Loucy (cell line): ENCODE results near the gene CABYR.

ENCODE experiments used
- H2AFZ ChIP-seq: fragments of 200-600 bp; sonication (generic); 2 replicates; pipeline ENCODE4 v1.6.0; 2016; ENCODE audit warnings: antibody characterized with exemption, mild to moderate bottlenecking, low read length, moderate library complexity
- H3F3A ChIP-seq: fragments of 200-600 bp; 2 replicates; pipeline ENCODE4 v1.6.0; 2016; ENCODE audit warnings: antibody characterized with exemption, low read depth, mild to moderate bottlenecking
- H3K27me3 ChIP-seq: fragments of 200-600 bp; sonication (generic); 2 replicates; pipeline ENCODE4 v1.6.1; 2014; ENCODE audit warnings: low read length, mild to moderate bottlenecking; ENCODE audit not compliant: insufficient read depth, poor library complexity, severe bottlenecking
- H3K36me3 ChIP-seq: fragments of 200-600 bp; sonication (generic); 2 replicates; pipeline ENCODE4 v1.6.1; 2016; ENCODE audit warnings: low read length; ENCODE audit not compliant: insufficient read depth
- H3K4me1 ChIP-seq: fragments of 200-600 bp; sonication (generic); 2 replicates; pipeline ENCODE4 v1.5.1; 2014; ENCODE audit warnings: low read length, mild to moderate bottlenecking; ENCODE audit not compliant: insufficient read depth, poor library complexity, severe bottlenecking
- H3K4me2 ChIP-seq: fragments of 200-600 bp; sonication (generic); 2 replicates; pipeline ENCODE4 v1.6.0; 2014; ENCODE audit warnings: antibody characterized with exemption, low read length, low read depth, mild to moderate bottlenecking; ENCODE audit not compliant: poor library complexity, severe bottlenecking
- H3K4me3 ChIP-seq: fragments of 200-600 bp; sonication (generic); 2 replicates; pipeline ENCODE4 v1.5.1; 2014; ENCODE audit warnings: low read length, mild to moderate bottlenecking, mixed read lengths; ENCODE audit not compliant: poor library complexity, severe bottlenecking
- H3K79me2 ChIP-seq: fragments of 200-600 bp; sonication (generic); 2 replicates; pipeline ENCODE4 v1.6.1; 2014; ENCODE audit warnings: low read length; ENCODE audit not compliant: insufficient read depth
- H3K9ac ChIP-seq: fragments of 200-600 bp; sonication (generic); 2 replicates; pipeline ENCODE4 v1.6.0; 2014; ENCODE audit warnings: mild to moderate bottlenecking, low read depth, low read length, moderate library complexity; ENCODE audit not compliant: poor library complexity, severe bottlenecking
- H3K9me2 ChIP-seq: fragments of 200-600 bp; sonication (generic); replicated peaks from 2 replicates; pipeline ENCODE4 v1.6.1; 2016; ENCODE audit warnings: low read depth, low read length, mixed read lengths
- H3K9me3 ChIP-seq: fragments of 200-600 bp; sonication (generic); 2 replicates; pipeline ENCODE4 v1.6.1; 2014; ENCODE audit warnings: mild to moderate bottlenecking, antibody characterized with exemption, low read length, low read depth; ENCODE audit not compliant: insufficient read depth
- H4K20me1 ChIP-seq: fragments of 200-600 bp; sonication (generic); 2 replicates; pipeline ENCODE4 v1.6.0; 2014; ENCODE audit warnings: antibody characterized with exemption, low read length, mild to moderate bottlenecking; ENCODE audit not compliant: insufficient read depth, poor library complexity, severe bottlenecking
- EZH2phosphoT487 ChIP-seq: fragments of 200-600 bp; IDR thresholded peaks from 2 replicates; pipeline ENCODE4 v1.6.1; 2018; ENCODE audit warnings: antibody characterized with exemption, mild to moderate bottlenecking, moderate library complexity, borderline replicate concordance
- TF ChIP-seq, protein P1 (sequence below): fragments of 200-600 bp; sonication (generic); conservative IDR thresholded peaks from 2 replicates; pipeline ENCODE4 v1.5.1; 2014; ENCODE audit warnings: mild to moderate bottlenecking, antibody characterized with exemption, low read length

Gene CABYR

DNA sequence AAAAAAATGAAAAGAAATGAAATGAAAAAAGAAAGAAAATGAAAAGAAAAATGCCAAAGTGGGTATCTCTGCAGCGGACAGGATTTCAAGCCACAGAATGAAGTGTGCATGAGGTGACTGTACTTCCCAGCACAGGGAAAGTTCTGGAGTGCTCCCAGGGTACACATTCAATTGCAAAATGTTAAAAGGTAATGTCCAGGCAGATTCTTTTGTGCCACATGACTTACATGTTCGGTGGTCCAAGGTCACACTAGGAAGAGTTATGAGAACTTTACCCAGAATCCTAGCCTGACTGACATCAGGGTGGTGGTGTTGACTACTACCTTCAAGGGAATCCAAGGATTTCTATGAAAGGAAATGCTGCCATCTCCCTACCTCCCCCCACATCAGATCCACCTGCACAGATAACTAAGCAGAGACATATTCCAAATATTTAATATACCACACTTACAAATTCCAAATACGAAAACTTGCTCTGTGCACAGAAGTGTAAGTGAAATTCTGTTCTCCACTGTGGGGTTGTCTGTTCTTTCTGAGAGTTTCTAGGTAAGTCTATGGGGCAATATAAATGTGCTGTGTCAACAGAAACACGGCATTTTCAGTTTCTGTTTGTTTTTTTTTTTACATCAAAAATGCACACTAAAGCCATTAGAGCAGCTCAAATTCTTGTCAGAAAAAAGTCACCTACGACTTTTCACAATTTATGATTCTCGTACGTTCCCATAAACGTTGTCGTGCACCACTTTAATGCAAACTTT lies 56.6 kb downstream of the CABYR start:
- H4K20me1 ChIP-seq, result no peaks in the 10 kb centered on the region

DNA sequence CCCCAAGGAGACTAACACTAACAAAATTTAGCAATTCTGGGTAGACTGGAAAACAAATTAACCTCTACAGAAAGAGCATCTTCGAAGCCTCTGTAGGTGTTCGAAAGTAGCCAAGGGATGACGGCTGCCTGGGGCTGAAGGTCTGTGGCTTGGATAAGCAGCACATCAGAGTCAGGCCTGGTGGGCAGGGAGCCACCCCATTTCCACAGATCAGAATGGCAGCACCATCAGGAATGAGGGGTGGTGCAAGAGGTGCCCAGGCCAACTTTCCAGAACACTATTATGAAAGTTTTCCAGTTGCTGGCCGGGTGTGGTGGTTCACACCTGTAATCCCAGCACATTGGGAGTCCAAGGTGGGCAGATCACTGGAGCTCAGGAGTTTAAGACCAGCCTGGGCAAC lies 57.9 kb downstream of the CABYR start:
- H3F3A ChIP-seq, result no peaks in the 10 kb centered on the region
- H3K79me2 ChIP-seq, result no peaks in the 10 kb centered on the region
- H3K4me1 ChIP-seq, result no peaks in the 10 kb centered on the region
- no peaks in the 10 kb centered on the region for H3K9me2 ChIP-seq
- H3K27me3 ChIP-seq, result no peaks in the 10 kb centered on the region
- no peak overlapping the region for H2AFZ ChIP-seq
- no peak overlapping the region for H3K9ac ChIP-seq
- no peak overlapping the region for H3K4me2 ChIP-seq
- no peaks in the 10 kb centered on the region for H4K20me1 ChIP-seq
- TF ChIP-seq, protein P1, sequence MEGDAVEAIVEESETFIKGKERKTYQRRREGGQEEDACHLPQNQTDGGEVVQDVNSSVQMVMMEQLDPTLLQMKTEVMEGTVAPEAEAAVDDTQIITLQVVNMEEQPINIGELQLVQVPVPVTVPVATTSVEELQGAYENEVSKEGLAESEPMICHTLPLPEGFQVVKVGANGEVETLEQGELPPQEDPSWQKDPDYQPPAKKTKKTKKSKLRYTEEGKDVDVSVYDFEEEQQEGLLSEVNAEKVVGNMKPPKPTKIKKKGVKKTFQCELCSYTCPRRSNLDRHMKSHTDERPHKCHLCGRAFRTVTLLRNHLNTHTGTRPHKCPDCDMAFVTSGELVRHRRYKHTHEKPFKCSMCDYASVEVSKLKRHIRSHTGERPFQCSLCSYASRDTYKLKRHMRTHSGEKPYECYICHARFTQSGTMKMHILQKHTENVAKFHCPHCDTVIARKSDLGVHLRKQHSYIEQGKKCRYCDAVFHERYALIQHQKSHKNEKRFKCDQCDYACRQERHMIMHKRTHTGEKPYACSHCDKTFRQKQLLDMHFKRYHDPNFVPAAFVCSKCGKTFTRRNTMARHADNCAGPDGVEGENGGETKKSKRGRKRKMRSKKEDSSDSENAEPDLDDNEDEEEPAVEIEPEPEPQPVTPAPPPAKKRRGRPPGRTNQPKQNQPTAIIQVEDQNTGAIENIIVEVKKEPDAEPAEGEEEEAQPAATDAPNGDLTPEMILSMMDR, result no peak
- TF ChIP-seq EZH2phosphoT487, result no peak
- H3K9me3 ChIP-seq, result no peaks in the 10 kb centered on the region
- no peak overlapping the region for H3K4me3 ChIP-seq
- no peaks in the 10 kb centered on the region; the same call in 1 of the 2 replicates for H3K36me3 ChIP-seq

More for the DNA sequence above, 56.6 kb downstream of the CABYR start:
- Histone ChIP-seq H3K4me1 (no peaks in the 10 kb centered on the region), H3K36me3 (no peaks in the 10 kb centered on the region; the same call in 1 of the 2 replicates), H3K9me2 (no peaks in the 10 kb centered on the region), H3K9ac (no peak overlapping the region), H3K79me2 (no peaks in the 10 kb centered on the region), H3K27me3 (no peaks in the 10 kb centered on the region), H3K4me3 (no peak overlapping the region), H3F3A (no peaks in the 10 kb centered on the region), H3K9me3 (no peaks in the 10 kb centered on the region), H3K4me2 (no peak overlapping the region), H2AFZ (no peak overlapping the region)
- no peak for TF ChIP-seq EZH2phosphoT487
- TF ChIP-seq, protein P1, result no peak

DNA sequence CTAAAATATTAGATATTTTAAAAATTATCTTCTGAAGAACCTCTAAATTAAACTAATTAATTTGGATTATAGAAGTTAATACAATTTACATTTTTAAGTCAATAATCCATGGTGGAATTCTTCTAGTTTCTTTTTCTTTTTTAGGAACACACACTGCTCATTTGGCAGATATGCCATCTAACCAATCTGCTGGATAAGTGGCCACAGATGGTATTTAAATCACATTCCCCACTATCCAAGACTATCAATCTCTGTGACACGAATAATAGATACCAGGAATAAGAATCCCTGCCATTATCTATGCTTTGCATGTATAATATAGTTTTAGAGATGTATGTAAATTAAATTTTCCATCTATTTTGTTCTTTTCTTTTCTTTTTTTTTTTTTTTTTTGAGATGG lies 58.5 kb downstream of the CABYR start:
- no peak overlapping the region for H3K9ac ChIP-seq
- no peaks in the 10 kb centered on the region for H3K9me2 ChIP-seq
- no peak overlapping the region for H3K4me3 ChIP-seq
- TF ChIP-seq, protein P1, result no peak
- TF ChIP-seq EZH2phosphoT487, result no peak
- H4K20me1 ChIP-seq, result no peaks in the 10 kb centered on the region
- no peaks in the 10 kb centered on the region for H3K27me3 ChIP-seq
- no peaks in the 10 kb centered on the region; the same call in 1 of the 2 replicates for H3K36me3 ChIP-seq
- H3F3A ChIP-seq, result no peaks in the 10 kb centered on the region
- no peaks in the 10 kb centered on the region for H3K79me2 ChIP-seq
- H3K4me2 ChIP-seq, result no peak overlapping the region
- no peak overlapping the region for H2AFZ ChIP-seq
- no peaks in the 10 kb centered on the region for H3K9me3 ChIP-seq
- no peaks in the 10 kb centered on the region for H3K4me1 ChIP-seq
